ENCODE results near the gene COPZ2.
"Not testable (repeated sequence)": the region's sequence is repeated elsewhere in the genome, so short reads cannot be mapped to it uniquely, and the experiment has no call there.

Gene COPZ2

DNA sequence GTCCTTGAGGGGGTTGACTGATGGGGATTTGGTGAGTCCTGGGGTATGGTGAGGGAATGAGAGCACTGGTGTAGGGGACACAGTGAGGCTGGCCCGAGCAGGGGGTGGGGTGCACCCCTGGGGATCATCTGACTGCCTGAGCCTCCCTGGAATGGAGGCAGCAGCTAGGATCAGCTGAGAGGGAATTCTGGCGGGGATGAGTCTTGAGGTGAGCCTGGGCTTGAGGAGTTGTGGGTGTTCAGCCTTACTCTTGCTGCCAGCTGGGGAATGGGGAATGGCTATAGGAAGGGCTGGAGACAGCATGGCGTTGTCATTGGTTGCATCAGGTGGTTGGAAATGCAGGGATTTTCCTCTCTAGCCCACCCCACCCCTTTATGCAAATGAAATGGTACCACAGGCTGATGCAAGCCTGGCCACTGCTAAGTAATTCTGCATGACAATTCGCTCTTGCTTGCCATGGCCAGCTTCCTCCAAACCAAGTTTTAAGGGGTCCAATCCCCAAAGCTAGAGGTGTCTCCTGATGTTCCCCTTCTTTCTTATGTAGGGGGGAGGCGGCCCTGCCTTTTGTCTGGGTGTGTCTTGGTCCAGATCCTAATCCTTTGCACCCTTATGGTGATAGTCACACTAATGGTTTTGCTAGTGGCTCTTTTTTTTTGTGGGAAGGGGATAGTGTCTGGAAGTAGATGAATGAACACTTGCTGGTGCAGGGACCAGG, 18.1 kb upstream of the COPZ2 start:
- no peak for DNase-seq

DNA sequence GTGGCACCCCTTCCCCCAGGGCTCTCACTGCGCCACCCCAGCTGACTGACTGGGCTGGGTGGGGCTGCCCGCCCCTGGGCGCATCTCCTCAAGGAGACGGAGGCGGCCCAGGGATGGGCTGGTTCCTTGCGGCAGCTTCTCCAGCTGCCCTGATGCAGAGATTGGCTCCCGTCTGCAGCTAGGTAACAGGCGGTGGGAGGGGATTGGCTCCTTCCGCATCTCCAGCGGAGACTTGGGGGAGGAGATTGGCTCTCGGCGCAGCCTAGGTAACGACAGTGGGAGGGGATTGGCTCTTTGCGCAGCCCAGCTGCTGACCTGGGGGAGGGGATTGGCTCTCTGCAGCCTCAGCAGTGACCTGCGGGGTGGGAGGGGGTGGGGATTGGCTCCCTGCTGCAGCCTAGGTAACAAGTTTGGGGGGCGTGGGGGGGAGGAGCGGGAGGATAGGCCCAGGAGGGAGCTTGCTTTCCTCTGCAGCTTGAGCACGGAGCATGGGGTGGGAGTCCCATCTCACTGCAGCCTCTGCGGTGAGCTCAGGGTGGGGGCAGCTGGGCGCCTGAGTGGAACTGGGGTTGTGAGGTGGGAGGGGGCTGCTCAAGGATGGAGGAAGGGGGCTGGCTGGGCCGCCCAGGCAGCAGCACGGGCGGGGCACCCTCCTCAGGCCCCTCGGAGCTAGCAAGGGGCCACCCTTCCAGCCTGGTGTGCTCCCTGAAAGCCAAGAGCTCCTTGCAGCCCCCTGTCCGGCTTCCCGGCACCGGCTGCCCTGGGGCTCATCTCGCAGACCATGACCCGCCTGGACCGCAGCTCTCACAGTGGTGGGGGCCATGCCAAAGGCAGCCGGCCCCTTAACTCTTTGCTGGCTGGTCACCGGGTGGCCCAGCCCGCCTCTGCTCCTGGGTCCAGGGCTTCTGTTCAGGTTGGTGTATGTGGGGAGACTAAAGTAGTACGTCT, 16.9 kb upstream of the COPZ2 start:
- DNase-seq = no peak

DNA sequence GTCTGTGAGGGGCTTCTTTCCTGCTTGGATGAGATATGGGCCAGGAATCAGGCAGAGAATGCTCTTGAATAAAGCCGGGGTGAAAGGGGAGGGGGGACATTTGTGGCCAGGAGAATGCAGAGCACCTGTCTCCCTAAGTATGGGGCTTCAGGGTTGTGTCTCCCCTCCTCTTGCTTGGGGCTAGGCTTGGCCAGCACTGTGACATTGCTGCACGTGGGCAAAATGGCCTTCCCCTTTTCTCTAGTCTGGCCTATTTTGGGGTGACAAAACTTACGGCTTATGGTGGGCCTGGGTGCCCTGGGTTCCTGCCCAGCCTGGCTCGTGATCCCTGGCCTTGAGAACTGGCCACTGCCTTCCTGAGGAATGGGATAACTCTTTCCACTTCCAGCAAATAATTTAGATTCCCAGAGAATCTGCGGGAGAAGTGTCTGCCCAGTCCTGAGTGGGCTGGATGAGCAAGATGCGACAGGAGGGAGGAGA, 16.2 kb upstream of the COPZ2 start:
- no peak for DNase-seq

DNA sequence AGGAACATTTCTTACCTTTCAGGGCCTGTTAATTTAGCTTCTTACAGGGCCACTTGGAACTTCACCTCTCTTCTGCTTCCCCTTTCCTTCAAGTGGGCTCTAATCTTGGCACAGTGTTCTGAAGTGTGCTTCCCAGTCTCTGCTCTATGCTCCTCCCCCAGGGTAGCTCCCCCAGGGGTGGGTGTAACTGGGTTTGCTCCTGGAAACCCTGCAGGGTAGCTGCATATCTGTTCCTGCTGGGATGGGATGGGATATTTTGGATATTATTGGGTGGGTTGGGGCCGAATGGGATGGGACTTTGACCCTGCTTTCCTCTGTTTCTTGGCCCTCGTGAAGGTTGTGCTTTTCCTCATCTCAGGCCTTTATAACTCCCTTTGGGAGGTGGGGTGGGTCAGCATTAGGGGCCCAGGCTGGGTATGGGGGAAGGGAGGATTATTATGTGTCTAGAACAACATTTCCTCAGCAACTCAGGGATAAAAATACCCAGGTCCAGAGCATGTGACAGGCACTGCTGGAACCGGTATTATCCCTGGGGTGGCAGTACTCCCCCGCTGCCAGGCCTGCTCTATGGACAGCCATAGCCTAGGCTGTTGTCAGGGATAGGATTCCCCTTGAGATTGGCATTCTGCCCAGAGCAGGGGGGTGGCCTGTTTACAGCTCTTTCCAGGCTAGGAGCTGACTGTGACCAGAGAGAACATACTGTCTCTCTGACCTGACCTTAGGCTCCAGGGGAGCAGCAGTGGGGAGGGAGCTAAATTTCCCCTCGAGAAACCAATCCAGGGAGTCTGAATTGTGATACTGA, 15.6 kb upstream of the COPZ2 start:
- DNase-seq = peak; percentile 27

DNA sequence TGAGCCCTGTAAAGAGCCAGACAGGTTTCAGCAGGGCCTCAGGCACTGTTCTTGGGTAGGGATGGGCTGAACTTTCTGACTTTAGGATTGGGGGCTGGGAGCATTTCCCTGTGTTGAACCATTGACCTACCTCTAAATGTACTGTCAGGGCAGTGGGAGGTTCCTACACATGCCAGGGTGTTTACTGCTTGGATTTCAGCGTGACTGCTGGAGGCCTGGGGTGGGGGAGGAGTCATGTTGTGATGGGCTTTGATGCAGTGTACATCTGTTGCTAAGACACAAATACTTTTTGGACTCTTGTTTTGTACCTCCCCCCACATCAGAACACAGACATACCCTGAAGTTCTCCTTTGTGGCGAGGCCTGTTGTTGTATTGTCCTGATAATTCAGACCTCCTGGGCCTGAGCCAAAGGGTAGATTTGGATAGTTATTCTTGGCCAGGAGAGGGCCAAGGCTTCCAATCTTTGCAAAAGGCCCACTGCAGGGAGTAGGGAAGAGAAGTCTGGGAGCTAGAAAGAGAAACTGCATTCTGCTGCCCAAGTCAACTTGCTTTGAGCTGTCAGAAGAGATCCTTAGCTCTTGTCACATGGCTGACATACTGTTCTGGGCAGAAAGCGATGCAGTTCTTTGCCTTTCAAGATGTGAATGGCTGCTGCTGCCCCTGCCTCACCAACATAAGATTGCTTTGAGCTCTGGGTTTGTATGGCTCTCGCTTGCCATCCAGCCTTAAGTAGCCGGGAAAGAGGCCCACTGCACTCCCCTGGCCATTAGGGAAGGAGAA, 14.3 kb upstream of the COPZ2 start:
- DNase-seq = no peak

DNA sequence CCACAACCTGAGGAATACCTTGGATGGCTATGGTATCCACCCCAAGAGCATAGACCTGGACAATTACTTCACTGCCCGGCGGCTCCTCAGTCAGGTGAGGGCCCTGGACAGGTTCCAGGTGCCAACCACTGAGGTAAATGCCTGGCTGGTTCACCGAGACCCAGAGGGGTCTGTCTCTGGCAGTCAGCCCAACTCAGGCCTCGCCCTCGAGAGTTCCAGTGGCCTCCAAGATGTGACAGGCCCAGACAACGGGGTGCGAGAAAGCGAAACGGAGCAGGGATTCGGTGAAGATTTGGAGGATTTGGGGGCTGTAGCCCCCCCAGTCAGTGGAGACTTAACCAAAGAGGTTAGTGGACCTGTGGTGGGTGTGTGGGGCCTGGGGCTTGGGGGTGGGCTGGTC, 13.7 kb upstream of the COPZ2 start:
- no peak for DNase-seq

DNA sequence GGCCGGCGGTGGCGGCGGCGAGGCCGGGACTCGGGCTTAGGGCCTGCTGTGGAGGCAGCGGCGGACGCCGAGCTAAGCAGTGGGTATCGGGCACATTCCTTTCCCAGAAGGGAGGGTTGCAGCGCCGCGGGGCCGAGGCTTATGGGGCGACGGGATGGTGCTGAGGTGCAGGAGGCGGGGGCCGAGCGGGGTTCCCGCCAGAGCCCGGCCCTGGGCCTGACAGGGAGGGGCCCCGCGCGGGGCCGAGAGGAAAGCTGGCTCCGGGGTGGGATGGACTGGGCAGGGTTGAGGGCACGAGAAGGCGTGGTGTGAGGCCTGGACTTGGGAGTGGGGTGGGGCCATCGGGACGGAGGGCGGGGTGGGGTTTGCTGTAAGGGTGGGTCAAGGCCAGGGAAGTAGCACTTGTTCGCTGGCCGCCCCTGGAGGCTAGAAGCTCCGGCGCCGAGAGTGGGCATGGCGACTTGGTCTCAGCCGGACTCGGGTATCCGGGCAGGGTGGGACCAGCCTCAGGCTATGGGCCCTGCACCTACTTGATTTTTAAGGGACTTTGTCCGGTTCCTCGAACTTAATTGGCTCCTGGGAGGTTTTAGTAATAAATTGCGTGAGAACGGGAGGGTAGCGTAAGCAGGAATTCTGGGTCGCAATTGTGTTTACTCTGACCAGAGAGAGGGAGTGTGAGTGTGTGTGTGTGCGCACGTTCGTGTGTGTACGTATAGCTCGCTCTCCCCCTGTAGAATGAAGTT, 11.0 kb upstream of the COPZ2 start:
- DNase-seq = peak; percentile 92

DNA sequence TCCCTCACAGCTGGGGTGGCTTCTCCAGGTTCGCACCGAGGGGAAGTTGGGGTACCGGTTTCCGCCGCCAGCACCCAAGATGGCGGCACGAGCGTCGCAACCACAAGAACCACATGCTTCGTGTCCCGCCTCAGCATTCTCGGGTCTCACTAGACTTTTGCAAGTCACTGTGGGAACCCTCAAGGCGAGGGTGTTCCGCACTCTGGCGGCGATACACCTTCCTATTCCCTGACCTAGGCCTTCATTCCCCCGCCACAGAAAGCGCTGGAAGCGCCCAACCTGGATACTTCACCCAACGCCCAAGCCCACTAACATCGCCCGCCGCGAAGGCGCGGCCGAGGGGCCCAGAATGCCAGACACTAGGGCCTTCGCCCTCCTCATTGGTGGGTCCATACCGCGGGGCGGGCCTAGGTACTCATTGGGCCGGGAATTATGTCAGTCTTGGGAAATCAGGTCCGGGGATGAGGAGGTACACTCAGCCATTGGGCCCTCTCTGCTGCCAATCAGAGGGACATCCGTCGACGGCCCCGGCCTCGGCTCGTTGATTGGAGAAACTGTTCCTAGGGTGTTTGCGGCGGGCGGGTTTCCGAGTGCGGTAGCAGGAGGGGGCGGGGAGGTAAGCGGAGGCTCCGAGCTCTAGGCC, 10.3 kb upstream of the COPZ2 start, which contains the start of gene NFE2L1:
Gene NFE2L1 (plus strand): TSS at position 619 of the 643 bp plus-strand sequence. CDS start 2,760 bp downstream, outside the sequence.
- peak; percentile 98 for DNase-seq

DNA sequence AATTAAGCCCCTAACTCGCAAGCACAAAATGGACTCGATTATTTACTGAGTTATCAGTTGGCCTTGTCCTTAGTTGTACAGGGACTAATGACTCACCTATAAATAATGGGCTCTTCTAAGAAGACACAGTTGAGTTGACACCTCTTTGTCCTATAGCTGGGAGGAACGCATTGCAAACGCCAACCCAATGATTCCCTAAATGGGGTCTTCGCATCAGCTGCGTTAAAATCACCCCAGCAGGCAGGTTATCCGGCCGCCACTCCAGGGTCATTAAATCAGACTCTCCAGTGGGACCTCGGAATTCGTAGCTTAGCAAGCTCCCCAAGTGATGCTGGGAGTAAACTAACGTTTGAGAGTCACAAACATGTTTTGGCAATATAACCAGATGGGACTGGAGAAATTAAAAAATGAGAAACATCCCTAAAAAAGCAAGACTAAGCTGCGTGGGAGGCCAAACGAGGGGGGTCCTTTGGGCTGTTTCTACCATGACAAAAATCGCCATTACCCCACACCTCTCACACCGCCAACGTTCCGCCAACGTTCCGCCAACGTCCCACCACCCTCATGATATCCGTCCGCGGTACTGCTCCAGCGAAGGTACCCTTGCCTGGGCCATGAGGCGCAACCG, 9.6 kb upstream of the COPZ2 start:
- no peak for DNase-seq

DNA sequence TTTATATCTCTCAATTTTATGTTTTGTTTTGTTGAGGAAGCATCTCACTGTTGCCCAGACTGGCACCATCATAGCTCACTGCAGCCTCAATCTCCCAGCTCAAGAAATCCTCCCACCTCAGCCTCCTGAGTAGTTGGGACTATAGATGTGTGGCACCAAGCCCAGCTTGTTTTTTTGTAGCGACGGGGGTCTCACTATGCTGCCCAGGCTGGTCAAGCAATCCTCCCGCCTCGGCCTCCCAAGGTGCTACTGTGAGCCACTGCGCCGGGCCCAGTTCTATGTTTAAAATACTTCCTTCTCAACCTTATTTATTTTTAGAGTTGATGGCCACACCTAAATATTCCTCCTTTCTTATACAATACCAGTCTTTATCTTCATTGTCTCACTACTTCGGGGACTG, 8.7 kb upstream of the COPZ2 start:
- DNase-seq = no peak

DNA sequence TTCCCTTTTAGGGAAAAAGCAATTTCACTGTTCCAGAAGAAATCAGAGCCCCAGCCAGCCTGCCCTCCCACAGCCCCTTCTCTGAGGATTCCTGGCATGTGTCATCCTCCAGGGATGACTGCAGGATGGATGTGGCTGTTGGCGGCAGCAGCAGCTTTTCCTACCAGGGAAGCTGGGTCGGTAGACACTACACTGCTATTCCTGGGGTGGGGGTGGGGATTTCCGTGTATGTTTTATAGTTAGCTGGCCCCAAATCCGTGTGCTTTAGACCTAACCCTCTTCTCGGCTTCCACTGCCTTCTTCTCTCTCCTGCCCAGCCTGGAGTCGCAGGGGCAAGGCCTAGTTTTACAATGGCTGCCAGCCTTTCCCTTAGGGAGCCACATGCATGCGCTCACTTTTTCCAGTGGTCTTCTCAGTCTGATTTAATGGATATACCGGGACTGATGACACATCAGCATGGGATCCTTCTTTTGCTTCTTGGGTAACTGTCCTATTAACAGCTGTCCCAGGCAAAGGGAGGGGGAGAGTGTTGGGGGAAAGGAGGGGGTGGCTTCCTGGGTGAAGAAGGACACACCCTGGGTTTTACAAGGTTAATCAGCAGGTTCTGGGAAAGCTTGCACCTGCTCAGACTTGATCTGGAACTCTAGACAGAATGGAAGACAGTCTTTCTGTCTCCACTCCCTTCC, 7.9 kb upstream of the COPZ2 start:
- DNase-seq = peak; percentile 31

DNA sequence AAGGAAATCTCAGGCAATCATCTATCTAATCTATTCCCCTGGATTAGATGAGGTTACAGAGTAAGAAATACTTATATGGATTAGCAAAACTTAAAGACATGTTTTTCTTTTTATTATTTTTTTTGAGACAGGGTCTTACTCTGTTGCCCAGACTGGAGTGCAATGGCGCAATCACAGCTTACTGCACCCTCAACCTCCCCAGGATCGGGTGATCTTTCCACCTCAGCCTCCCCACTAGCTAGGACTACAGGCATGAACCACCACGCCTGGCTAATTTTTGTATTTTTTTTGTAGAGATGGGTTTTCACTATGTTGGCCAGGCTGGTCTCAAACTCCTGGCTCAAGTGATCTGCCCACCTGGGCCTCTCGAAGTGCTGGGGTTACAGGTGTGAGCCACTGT, 7.3 kb upstream of the COPZ2 start:
- no peak for DNase-seq

DNA sequence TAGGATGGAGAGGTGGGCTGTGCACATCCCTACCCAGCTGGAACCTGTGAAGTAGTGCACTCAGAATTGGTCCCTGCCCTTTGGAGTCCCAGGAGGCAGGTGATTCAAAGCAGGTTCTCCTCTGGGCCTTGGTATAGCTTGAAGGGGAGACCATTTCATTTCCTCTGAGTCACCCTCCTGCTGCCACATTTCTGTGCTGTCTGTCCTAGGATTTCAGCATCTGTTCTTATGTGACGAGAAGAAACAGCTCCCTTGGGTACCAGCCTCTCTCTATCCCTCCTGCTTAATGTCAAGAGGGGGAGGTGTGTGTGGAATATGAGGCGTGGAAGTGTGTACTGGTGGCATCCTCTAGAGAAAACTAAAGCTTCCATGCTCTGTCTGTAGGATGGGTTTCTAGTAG, 5.6 kb upstream of the COPZ2 start:
- DNase-seq = peak; percentile 46

DNA sequence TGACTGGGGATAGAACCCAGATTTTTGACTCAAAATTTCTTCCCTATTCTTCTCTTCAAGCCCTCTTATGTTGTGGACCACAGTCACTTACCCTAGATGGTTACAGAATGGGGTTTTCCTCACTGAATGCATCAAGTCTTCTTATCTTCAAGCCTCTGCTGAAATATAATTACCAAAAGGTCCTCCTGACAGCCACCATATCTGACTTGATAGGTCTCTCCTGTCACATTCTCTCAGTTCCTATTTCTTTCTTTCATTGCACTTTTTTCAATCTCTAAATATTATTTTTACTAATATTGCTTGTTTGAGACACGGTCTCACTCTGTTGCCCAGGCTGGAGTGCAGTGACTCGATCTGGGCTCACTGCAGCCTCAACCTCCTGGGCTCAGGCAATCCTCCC, 1.1 kb upstream of the COPZ2 start:
- DNase-seq = no peak

DNA sequence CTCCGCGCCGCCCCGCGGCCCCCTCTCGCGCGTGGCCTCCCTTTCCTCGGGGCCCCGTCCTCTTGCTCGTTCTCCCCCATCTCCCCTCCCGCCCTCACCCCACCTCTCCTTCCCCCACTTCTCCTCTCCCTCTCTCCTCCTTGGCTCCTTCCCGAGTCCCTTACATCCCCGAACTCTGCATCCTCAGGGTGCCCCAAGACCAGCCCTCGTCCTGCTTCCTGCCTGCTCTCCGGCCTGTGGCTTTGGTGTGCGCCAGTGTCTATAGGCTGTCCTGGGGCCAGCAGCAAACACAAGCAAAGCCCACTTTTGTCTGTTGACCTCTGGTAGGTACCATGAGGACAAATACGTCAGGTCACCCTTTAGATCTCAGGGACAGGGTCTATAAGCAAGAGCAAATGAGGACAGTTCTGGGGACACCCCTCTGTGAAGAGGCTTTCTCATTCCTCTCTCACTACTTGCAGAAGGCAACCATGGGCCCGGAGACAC, 284 bp upstream of the COPZ2 start:
- DNase-seq = no peak

DNA sequence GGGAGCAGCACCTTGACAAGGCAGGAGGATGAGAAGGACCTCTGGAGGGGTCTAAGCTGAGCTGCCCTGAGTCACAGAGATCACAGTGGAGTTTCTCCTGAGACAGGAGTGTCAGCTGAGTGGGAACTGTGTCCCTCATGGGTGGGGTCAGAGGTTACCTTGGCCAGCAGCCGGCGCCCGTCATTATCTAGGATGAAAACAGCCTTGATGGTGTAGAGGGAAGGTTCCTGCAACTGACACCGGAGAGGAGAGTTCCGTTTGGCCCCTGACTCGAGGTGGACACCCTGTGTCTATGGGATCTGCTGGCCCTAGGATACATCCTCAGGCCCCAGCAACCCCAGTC, 933 bp downstream of the COPZ2 start:
- no peak for DNase-seq

DNA sequence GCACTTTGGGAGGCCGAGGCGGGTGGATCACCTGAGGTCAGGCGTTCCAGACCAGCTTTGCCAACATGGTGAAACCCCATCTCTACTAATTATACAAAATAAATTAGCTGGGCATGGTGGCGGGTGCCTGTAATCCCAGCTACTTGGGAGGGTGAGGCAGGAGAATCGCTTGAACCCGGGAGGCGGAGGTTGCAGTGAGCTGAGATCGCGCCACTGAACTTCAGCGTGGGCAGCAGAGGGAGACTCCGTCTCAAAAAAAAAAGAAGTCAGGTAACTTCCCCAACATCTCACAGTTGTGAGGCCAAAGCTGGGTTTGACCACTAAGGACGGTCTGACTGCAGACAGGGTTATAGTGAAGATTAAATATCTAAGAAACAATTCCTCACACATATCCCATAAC, 2.9 kb downstream of the COPZ2 start:
- DNase-seq = not testable (repeated sequence)

DNA sequence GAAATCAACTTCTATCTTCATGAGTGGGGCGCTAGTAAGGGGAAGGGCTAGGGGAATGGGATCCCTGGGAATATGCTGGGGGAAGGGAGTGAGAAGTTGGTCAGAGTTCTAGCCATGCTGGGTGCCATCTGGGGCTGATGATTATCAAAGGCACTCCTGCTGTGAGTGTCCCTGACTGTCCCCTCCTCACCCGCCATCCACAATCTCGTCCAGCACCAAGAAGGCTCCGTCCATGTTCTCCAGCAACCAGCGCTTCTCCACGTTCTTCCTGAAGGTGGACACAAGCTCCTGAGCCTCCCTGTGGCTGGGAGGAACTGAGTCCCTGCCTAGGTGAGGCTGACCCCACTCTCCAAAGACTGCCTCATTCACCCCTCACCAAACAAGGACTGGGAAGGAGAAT, 5.6 kb downstream of the COPZ2 start:
- DNase-seq = no peak

DNA sequence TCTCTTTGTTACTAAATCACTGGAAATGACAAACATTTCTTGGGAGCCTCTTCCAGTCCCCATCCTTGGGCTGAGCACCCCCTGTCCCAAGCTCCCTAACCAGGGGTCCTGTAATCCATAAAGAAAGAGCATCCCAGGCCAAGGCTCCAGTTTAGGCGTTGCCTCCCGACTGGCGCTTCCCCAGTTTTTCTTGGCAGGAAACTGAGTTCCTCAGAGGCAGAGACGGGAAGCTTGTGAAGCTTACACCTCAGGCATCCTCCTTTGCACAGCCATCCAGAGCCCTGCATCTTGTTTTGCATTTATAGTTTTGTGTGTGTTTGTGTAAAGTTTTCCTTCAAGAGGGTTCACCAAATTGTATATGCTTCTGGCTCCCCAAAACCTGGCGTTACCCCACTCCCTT, 7.1 kb downstream of the COPZ2 start:
- no peak for DNase-seq

DNA sequence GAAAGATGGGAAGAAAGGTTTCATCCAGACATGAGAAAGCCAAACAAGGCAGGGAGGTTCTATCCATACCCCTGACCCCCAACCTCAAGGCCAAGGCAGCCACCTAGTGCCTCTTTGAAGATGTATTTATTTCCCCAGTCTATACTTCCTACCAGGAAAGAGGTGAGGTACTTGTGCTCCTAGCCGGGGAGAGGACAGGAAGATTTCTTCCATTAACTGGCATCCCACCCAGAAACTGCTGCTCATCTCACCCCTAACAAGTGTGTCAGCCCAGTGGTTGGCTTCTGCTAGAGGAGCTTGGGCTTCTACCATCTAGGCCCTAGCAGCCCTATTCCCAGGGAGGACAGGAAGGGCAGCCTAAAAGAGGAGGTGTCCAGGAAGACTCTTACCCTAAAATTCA, 8.9 kb downstream of the COPZ2 start:
- no peak for DNase-seq
